Thyroid gland (tissue), 4 donors: ENCODE data around the gene CD82. TPM values are rescaled to one million over a fixed set of nuclear protein-coding genes. Genes with fewer than 3 reads are reported as not detected.

Experiments used
- DNase-seq, 2 donors: peaks; one replicate each; pipeline ENCODE4 v3.0.0-alpha.2; 2019
- H3K27ac ChIP-seq, 3 donors: fragments of 200-600 bp; sonication (generic); 1 replicate in 2 of 3; 2 replicates in 1 of 3; pipeline ENCODE4 v1.5.1; 2016 to 2019; ENCODE audit warnings: mild to moderate bottlenecking in 1 of 3, moderate library complexity in 1 of 3
- H3K27me3 ChIP-seq: fragments of 200-600 bp; sonication (generic); one replicate; pipeline ENCODE4 v1.5.1; 2019
- H3K36me3 ChIP-seq, 2 donors: fragments of 200-600 bp; sonication (generic); one replicate each; pipeline ENCODE4 v1.5.1; 2016 to 2019
- H3K4me1 ChIP-seq, 2 donors: fragments of 200-600 bp; sonication (generic); one replicate each; pipeline ENCODE4 v1.5.1; 2017 to 2019
- H3K4me3 ChIP-seq, 3 donors: fragments of 200-600 bp; sonication (generic); replicated peaks in 1 of 3; 1 replicate in 2 of 3; 2 replicates in 1 of 3; pipeline ENCODE4 v1.5.1; 2016; ENCODE audit warnings: mild to moderate bottlenecking in 1 of 3
- H3K9me3 ChIP-seq: fragments of 200-600 bp; sonication (generic); one replicate; pipeline ENCODE4 v1.5.1; 2017
- POLR2A ChIP-seq, 2 donors: fragments of 450-650 bp; IDR thresholded peaks; one replicate each; pipeline ENCODE4 v1.6.1; 2017; ENCODE audit warnings: antibody characterized with exemption in 2 of 2, mild to moderate bottlenecking in 2 of 2, moderate library complexity in 1 of 2
- WGBS, 2 donors: methylation state at CpG; one replicate each; pipeline ENCODE4 v1.1.5; 2017; 5-methylcytosine and 5-hydroxymethylcytosine counted together
- intact Hi-C: fragments of 100-400 bp; cut with DNase I; formaldehyde crosslinking; loops from one replicate; pipeline ENCODE4 v1.15.1; 2023
- total RNA-seq, 4 donors: library from RNA; depleted of rRNA; stranded (reverse); fragments of >200 nt; gene quantifications; one replicate each; pipeline ENCODE4 v1.2.3, GENCODE V29; 2016
- TF ChIP-seq, protein P1 (sequence below), 6 experiments: fragments of 200-600 bp in 3 of 6; fragments of 450-650 bp in 3 of 6; sonication (generic) in 3 of 6; IDR thresholded peaks; one replicate each; pipeline ENCODE4 v1.5.1; 2016 to 2019; ENCODE audit warnings: antibody characterized with exemption in 6 of 6, mild to moderate bottlenecking in 2 of 6, inconsistent platforms in 1 of 6, moderate library complexity in 1 of 6

Gene CD82
- total RNA-seq, 4 donors from 2014 or later: 11.8 to 24.0 (median 18.7) TPM

DNA sequence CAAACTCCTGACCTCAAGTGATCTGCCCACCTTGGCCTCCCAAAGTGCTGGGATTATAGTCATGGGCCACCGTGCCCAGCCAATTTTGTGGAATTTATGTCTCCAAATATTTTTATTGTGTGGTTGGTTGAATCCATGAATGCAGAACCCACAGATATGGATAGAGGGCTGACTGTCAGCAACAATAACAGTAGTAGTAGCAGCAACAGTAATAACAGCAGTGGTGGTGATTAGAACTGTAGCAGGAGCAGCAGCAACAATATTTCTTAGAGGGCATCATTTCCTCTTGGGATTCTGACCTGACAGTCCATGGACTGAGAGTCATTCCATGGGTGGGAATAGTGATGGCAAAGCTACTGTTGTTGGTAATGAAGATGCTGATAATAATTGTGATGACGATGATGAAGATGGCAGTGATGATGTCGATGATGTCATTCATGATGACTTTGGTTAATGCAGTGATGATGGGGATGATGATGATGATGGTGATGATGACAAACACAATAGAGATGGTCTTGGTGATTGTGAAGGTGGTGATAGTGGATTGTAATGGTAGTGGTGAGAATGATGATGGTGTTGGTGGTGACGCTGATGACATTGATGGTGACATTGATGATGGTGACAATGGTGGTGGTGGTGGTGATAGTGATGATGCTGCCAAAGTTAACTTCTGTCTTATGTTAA lies 13.9 kb upstream of the CD82 start:
- WGBS, 2 donors: 93 to 94% methylated on average over 4 of the region's 4 CpGs
- H3K9me3 ChIP-seq: no peaks in the 10 kb centered on the region
- TF ChIP-seq, protein P1, sequence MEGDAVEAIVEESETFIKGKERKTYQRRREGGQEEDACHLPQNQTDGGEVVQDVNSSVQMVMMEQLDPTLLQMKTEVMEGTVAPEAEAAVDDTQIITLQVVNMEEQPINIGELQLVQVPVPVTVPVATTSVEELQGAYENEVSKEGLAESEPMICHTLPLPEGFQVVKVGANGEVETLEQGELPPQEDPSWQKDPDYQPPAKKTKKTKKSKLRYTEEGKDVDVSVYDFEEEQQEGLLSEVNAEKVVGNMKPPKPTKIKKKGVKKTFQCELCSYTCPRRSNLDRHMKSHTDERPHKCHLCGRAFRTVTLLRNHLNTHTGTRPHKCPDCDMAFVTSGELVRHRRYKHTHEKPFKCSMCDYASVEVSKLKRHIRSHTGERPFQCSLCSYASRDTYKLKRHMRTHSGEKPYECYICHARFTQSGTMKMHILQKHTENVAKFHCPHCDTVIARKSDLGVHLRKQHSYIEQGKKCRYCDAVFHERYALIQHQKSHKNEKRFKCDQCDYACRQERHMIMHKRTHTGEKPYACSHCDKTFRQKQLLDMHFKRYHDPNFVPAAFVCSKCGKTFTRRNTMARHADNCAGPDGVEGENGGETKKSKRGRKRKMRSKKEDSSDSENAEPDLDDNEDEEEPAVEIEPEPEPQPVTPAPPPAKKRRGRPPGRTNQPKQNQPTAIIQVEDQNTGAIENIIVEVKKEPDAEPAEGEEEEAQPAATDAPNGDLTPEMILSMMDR (IDR thresholded peaks at IDR 0.05): no peak
- no peak for TF ChIP-seq POLR2A (IDR thresholded peaks at IDR 0.05)
- H3K36me3 ChIP-seq: no peaks in the 10 kb centered on the region
- H3K4me1 ChIP-seq: no peaks in the 10 kb centered on the region
- intact Hi-C loops: no loop called here
- H3K27me3 ChIP-seq: no peaks in the 10 kb centered on the region
- no peak overlapping the region for H3K4me3 ChIP-seq
- no peak overlapping the region for H3K27ac ChIP-seq
- DNase-seq: no peak

DNA sequence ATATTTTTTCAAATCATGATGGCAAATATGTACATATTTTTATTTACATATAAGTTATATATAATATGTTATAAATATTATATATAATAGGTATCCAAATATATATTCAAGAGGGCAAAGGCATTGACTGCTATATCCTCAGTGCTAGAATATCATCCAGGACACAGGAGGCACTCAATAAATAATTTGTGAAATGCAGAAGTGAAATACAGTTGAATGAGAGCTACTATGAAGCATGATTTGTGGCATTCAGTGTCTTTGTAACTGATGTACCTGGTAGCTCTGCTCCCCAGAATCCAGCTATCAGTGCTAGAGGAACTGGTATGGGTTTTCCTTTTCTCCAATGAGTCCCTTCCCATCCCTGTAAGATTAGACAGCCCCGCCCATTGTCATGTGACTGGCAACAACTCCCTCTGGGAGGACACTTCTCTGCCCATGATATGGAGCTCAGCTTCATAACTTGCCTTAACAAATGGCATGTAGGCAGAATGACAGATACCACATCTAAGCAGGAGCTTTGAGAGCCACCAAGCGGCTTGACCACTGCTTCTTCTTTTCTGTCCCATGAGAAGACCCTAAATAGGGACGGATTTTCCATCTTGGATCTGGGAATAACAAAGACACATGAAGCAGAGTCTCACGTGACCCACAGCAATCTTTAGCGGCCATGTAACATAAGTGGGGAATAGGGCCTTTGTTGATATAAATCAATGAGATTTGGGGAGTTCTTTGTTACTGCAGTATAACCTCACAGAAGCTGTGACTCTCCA lies 10.2 kb upstream of the CD82 start:
- intact Hi-C loops: loop anchor here (5.0 kb wide), 1 partner anchor 357 kb away; no protein-coding TSS in a partner anchor
- no peaks in the 10 kb centered on the region for H3K4me1 ChIP-seq
- no peaks in the 10 kb centered on the region for H3K36me3 ChIP-seq
- H3K27ac ChIP-seq: no peak overlapping the region
- TF ChIP-seq, protein P1 (IDR thresholded peaks at IDR 0.05): no peak
- no peak for TF ChIP-seq POLR2A (IDR thresholded peaks at IDR 0.05)
- H3K4me3 ChIP-seq: no peak overlapping the region
- no peaks in the 10 kb centered on the region for H3K27me3 ChIP-seq
- 89 to 91% methylated on average over 5 of the region's 5 CpGs for WGBS, 2 donors
- H3K9me3 ChIP-seq: no peaks in the 10 kb centered on the region
- no peak for DNase-seq

DNA sequence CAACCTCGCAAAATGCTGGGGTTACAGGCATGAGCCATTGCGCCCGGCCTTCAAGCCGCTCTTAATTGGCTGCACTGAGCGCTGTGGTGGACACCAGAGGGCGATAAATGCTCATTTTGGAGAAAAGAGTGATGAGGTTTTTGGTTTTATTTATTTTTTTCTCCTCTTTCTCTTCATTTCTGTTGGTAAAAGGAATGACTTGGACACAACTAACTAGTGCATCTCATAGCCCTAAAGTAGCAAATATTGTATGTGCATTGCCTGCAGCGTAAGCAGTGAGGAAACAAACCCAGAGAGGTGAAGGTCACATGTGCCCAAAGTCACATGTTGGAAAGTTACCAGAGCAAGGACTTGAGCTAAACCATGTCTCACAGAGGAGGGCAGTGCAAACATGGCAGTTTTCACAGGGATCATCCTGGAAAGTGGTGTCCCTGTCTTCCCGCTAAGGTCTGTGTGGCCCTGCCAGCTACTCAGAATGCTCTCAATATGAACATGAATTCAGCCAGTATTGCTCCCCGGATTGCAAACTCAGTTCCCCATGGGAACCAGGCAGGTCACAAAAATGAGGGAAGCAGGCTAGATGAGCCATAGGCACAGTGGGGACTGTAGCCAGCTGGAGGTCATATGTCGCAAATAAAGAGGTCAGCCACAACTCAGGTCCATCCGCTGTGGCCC lies 8.6 kb upstream of the CD82 start:
- intact Hi-C loops: loop anchor here (2.0 to 5.0 kb wide), 2 partner anchors 58 to 355 kb away; no protein-coding TSS in a partner anchor
- peak; percentile 70 to 72 for DNase-seq
- H3K27me3 ChIP-seq: no peaks in the 10 kb centered on the region
- H3K27ac ChIP-seq: no peak overlapping the region
- H3K36me3 ChIP-seq: no peaks in the 10 kb centered on the region
- H3K4me3 ChIP-seq: no peak overlapping the region
- H3K4me1 ChIP-seq: no peaks in the 10 kb centered on the region
- 37 to 38% methylated on average over 11 of the region's 11 CpGs for WGBS, 2 donors
- no peak for TF ChIP-seq POLR2A (IDR thresholded peaks at IDR 0.05)
- TF ChIP-seq, protein P1 (IDR thresholded peaks at IDR 0.05): peak; percentile 65 to 97 (median 80)
- no peaks in the 10 kb centered on the region for H3K9me3 ChIP-seq

DNA sequence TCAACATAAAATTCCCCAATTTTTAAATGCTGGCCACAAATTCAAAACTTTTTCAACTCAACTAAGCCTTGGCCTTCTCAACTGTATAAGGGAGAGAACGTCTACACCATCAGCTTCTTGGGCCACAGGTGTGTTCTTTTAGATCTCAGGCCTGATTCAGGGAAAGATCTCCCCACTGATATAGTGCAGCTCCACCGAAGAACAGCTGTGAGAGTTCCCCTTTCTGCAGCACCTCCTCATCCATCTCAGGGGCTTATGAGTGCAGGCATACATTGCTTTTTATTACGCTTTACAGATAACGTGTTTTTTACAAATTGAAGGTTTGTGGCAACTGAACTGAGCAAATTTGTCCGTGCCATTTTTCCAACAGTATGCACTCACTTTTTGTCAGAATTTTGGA lies 8.0 kb upstream of the CD82 start:
- Histone ChIP-seq H3K4me3 (no peak overlapping the region), H3K27ac (no peak overlapping the region), H3K27me3 (no peaks in the 10 kb centered on the region), H3K9me3 (no peaks in the 10 kb centered on the region), H3K36me3 (no peaks in the 10 kb centered on the region), H3K4me1 (no peaks in the 10 kb centered on the region)
- WGBS, 2 donors: 90 to 94% methylated on average over 5 of the region's 5 CpGs
- DNase-seq: no peak
- TF ChIP-seq, protein P1 (IDR thresholded peaks at IDR 0.05): no peak
- TF ChIP-seq POLR2A (IDR thresholded peaks at IDR 0.05): no peak
- intact Hi-C loops: loop anchor here (2.0 to 5.0 kb wide), 2 partner anchors 57 to 355 kb away; no protein-coding TSS in a partner anchor
